Duodenal mucosa (tissue), 2 donors: Measurements from ENCODE around the gene NADK.
"Not testable (repeated sequence)": the region's sequence is repeated elsewhere in the genome, so short reads cannot be mapped to it uniquely, and the experiment has no call there.

Experiments used
- H3K27ac ChIP-seq: one replicate; pipeline ENCODE4 v1.7.0; 2013; ENCODE audit warnings: low read depth, low read length
- H3K27me3 ChIP-seq, 2 donors: one replicate each; pipeline ENCODE4 v1.7.0; 2013; ENCODE audit warnings: low read length in 2 of 2, control low read depth in 1 of 2; ENCODE audit not compliant: insufficient read depth in 2 of 2, control insufficient read depth in 1 of 2
- H3K36me3 ChIP-seq, 2 donors: one replicate each; pipeline ENCODE4 v1.7.0; 2013; ENCODE audit warnings: low read length in 2 of 2, control low read depth in 1 of 2; ENCODE audit not compliant: insufficient read depth in 2 of 2, control insufficient read depth in 1 of 2
- H3K4me1 ChIP-seq, 2 donors: one replicate each; pipeline ENCODE4 v1.7.0; 2013; ENCODE audit warnings: low read length in 2 of 2, control low read depth in 1 of 2; ENCODE audit not compliant: insufficient read depth in 2 of 2, control insufficient read depth in 1 of 2
- H3K4me3 ChIP-seq, 2 donors: one replicate each; pipeline ENCODE4 v1.7.0; 2013; ENCODE audit warnings: low read length in 2 of 2, low read depth in 1 of 2
- H3K9ac ChIP-seq, 2 donors: one replicate each; pipeline ENCODE4 v1.7.0; 2013; ENCODE audit warnings: low read length in 2 of 2, low read depth in 1 of 2
- H3K9me3 ChIP-seq, 2 donors: one replicate each; pipeline ENCODE4 v1.7.0; 2013; ENCODE audit warnings: low read length in 2 of 2, control low read depth in 1 of 2; ENCODE audit not compliant: control insufficient read depth in 1 of 2

Gene NADK

GRCh38 chr1:1756661-1757421 is 21.4 kb downstream of the NADK start:
- H3K4me1 ChIP-seq = peaks cover 23 to 24% of the 10 kb centered on the region in 2 donors
- H3K27me3 ChIP-seq = no peaks in the 10 kb centered on the region
- H3K9ac ChIP-seq = no peak overlapping the region
- no peak overlapping the region for H3K4me3 ChIP-seq
- H3K9me3 ChIP-seq = no peaks in the 10 kb centered on the region
- H3K36me3 ChIP-seq = peaks cover 25 to 72% of the 10 kb centered on the region in 2 donors
- H3K27ac ChIP-seq = no peak overlapping the region

DNA sequence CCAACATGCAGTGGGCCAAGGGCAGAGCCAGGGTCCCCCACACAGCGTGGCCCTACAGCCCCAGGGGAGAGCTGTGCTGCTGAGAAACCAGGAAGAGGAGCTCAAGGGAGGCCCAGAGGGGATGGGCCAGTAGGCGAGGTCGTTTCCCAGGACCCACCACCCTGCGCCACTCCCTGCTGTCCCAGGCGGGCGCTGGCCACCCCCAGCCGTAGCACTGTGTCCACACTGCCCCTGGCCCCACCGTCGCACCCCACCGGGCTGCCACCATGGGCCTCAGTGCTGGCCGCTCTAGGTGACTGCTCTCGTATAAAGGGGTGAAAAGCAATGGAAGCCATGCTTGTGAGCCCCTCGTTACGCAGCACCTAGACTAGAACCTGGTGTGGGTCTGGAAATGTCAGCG is 22.4 kb downstream of the NADK start:
- H3K36me3 ChIP-seq = peaks cover 18 to 64% of the 10 kb centered on the region in 2 donors
- H3K4me3 ChIP-seq = no peak overlapping the region
- peaks cover 23 to 24% of the 10 kb centered on the region in 2 donors for H3K4me1 ChIP-seq
- no peak overlapping the region for H3K9ac ChIP-seq
- no peak overlapping the region for H3K27ac ChIP-seq
- no peaks in the 10 kb centered on the region for H3K27me3 ChIP-seq
- H3K9me3 ChIP-seq = no peaks in the 10 kb centered on the region

- Histone ChIP-seq H3K9ac (no peak overlapping the region), H3K27ac (no peak overlapping the region), H3K9me3 (no peaks in the 10 kb centered on the region), H3K36me3 (peaks cover 18 to 59% of the 10 kb centered on the region in 2 donors), H3K4me1 (peaks cover 23 to 24% of the 10 kb centered on the region in 2 donors), H3K4me3 (no peak overlapping the region), H3K27me3 (no peaks in the 10 kb centered on the region)
Measured at GRCh38 chr1:1755426-1755825, 22.8 kb downstream of the NADK start.

DNA sequence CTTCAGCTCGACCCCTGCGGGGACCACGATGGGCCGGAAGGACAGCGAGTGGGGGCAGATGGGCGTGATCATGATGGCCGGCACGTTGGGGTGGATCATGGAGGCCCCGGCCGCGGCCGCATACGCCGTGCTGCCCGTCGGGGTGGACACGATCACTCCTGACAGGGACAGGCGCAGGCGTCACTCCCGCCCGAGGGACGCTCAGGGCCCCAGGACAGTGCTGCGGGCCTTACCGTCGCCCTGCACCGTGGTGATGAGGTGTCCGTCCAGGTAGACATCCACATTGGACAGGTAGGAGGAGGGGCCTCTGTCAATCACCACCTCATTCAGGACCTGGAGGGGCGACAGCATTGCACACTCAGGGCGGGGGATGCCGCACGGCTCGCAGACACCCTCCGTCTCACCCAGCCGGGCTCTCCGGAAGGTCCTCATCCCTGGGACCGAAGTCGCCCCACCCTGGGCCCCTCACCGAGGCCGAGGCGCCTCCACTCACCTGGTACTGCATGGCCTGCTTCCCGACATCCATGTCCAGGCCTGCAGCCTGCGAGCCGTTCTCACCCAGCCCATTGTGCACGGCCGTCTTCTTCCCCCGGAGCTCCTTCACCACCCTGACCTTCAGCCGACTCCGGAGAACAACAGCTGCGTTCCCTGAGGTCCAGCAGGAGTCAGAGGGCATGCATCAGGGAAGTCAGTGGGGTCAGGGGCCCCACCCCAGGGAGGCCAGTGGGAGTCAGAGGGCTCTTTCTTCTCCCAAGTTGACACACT is 24.0 kb downstream of the NADK start:
- Histone ChIP-seq H3K9me3 (no peaks in the 10 kb centered on the region), H3K36me3 (peaks cover 14 to 48% of the 10 kb centered on the region in 2 donors), H3K27me3 (no peaks in the 10 kb centered on the region), H3K4me3 (no peak overlapping the region), H3K27ac (no peak overlapping the region), H3K4me1 (peaks cover 14 to 15% of the 10 kb centered on the region in 2 donors), H3K9ac (no peak overlapping the region)

- Histone ChIP-seq H3K4me3 (no peak overlapping the region), H3K4me1 (peaks cover 8 to 9% of the 10 kb centered on the region in 2 donors), H3K27ac (no peak overlapping the region), H3K9ac (no peak overlapping the region), H3K27me3 (no peaks in the 10 kb centered on the region), H3K9me3 (no peaks in the 10 kb centered on the region), H3K36me3 (peaks cover 14 to 48% of the 10 kb centered on the region in 2 donors)
Measured at GRCh38 chr1:1753607-1754005, 24.7 kb downstream of the NADK start.

DNA sequence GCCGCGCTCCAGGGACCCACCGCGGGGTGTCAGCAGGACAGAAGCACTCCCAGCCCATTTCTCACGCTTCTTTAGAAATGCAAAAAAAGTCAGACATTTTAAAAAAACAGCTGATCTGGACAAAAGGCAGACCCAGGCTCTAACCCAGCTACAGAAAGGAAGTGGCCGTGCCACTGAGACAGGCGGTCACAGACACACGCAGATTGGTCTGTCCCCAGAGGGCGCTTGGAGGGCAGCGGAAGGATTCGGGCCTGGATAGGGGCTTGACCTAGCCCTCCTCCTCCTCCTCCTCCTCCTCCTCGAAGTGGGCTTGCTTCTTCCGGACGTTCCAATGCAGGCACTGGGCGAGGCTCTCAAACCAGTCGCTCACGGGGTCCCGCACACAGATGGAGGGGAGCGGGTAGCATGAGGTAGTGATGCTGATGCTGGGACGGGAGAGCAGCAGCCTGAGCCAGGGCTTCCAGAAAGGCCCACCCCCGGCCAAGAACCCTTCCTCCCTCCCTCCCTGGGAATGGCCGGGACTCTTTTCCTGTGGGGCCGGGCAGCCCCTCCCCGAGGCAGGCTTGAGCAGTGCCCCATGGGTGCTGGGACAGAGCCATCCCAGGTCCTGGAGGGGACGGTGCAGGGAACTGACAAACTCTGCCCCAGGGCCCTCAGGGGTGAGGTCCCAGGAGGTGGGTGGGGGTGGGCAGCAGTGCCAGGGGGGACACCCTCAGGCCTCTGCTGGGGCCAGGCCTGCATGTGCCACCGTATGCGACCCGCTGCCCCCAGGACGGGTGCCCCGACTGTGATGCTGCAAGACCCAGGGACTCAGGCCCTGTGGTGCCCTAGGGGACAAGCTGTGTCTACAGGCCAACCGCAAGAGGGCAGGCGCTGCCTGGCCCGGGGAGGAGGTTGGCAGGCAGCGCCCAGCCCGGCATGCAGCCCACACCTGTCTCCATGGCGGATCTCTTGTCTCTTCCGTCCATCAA is 25.3 kb downstream of the NADK start:
- Histone ChIP-seq H3K27me3 (no peaks in the 10 kb centered on the region), H3K4me1 (peaks cover 1 to 2% of the 10 kb centered on the region in 2 donors), H3K4me3 (no peak overlapping the region), H3K9me3 (no peaks in the 10 kb centered on the region), H3K27ac (no peak overlapping the region), H3K9ac (no peak overlapping the region), H3K36me3 (peaks cover 14 to 48% of the 10 kb centered on the region in 2 donors)

GRCh38 chr1:1752190-1752589 is 26.1 kb downstream of the NADK start:
- Histone ChIP-seq H3K9ac (no peak overlapping the region), H3K27ac (no peak overlapping the region), H3K36me3 (peaks cover 14 to 43% of the 10 kb centered on the region in 2 donors), H3K4me1 (no peaks in the 10 kb centered on the region), H3K4me3 (no peak overlapping the region), H3K9me3 (no peaks in the 10 kb centered on the region), H3K27me3 (no peaks in the 10 kb centered on the region)

DNA sequence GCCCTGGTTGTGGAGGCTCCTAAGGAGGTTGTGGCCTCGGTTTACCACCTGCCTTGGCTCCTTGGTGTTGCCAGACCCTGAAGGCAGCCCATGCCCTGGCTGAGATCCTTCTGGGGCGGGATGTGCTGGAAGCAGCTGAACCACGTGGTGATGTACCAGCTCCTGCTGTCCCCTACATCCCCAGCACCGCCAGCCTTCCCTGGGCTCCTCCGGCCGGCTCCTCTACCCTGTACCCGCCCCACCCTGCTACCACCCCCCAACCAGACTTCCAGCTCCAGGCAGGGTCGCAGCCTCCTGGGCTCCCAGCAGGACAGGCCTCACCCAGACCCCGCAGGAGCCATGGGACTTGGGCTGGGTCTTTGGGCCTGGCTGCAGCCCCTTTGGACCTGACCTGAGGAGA is 28.3 kb downstream of the NADK start:
- H3K36me3 ChIP-seq = peaks cover 7 to 25% of the 10 kb centered on the region in 2 donors
- H3K9me3 ChIP-seq, H3K27me3 ChIP-seq, H3K27ac ChIP-seq, H3K4me3 ChIP-seq, H3K4me1 ChIP-seq, H3K9ac ChIP-seq: not testable (repeated sequence)

- Histone ChIP-seq H3K36me3 (peaks cover 5 to 15% of the 10 kb centered on the region in 2 donors), H3K9me3 (no peaks in the 10 kb centered on the region), H3K4me1 (no peaks in the 10 kb centered on the region), H3K9ac (no peak overlapping the region), H3K4me3 (no peak overlapping the region), H3K27ac (no peak overlapping the region), H3K27me3 (no peaks in the 10 kb centered on the region)
Measured at GRCh38 chr1:1748686-1749321, 29.5 kb downstream of the NADK start.
